ENCODE measurements around the gene TBL3.

TBL3 gene

GRCh38 chr16:1982991-1983543 is 11.2 kb downstream of the TBL3 start:
- no peak for DNase-seq (ENCODE audit: low spot score)

DNA sequence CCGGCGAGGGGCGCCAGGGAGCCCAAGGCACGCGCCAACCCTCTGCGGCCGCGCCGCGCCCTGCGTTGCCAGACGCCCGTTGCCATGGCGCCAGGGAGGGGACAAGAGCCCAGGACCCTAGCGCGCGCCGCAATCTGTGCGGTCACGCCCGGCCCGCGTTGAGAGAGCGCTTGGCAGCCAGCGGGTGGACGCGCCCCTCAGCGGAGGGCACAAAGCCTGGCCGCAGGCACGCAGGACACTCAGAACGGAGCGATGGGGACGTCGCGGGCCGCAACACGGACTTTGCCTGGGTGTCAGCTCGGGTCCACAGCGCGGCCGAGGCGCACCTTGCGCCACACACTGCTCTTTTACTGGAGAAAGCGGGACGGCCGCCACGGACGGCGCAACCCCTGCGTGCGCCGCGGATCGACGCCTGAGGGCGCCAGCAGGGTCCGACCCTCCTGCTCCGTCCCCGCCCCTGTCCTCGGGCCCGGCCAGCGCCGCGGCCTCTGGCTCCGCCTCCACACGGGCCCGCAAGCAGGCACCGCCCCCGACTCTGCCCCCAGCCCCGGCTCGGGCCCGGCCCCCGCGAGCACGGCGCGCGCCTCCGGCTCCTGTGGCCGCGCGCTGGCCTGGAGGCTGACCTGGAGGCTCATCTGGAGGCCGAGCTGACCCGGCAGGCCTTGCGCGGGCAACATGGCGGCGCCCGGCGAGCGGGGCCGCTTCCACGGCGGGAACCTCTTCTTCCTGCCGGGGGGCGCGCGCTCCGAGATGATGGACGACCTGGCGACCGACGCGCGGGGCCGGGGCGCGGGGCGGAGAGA is 11.9 kb downstream of the TBL3 start, which contains the start of gene GFER:
TSS of gene GFER (plus strand) at position 650 of the 803 bp plus-strand sequence. CDS start at position 676, 26 bp downstream.
- peak; percentile 95 for DNase-seq (ENCODE audit: low spot score)

DNA sequence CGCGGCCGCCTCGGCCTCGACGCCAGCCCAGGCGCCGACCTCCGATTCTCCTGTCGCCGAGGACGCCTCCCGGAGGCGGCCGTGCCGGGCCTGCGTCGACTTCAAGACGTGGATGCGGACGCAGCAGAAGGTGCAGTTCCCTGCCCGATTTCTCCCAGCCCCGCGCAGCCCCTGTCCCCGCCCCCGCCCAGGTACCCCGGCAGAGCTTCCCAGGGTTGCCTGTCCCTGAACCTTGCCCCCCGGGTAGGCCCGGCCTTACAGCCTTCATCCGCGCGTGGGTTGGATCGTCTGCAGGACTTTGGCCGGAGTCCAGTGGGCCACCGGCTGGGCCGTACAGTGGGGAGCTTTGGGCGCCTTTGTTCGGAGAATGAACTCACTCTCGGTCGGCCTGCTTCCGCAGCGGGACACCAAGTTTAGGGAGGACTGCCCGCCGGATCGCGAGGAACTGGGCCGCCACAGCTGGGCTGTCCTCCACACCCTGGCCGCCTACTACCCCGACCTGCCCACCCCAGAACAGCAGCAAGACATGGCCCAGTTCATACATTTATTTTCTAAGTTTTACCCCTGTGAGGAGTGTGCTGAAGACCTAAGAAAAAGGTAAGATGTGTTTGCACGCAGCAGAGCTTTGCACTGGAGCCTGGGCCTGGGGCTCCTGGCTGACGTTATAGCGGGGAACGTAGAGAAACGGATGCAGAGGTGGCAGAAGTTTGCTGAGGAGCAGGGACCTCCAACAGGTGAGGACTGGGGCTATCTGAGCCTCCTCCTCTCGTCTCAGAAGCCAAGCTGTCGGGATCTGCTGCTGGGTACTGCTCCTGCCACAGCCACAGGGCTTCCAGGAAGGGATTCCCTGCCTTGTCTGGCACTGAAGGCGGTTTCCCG is 12.7 kb downstream of the TBL3 start:
- no peak for DNase-seq (ENCODE audit: low spot score)

DNA sequence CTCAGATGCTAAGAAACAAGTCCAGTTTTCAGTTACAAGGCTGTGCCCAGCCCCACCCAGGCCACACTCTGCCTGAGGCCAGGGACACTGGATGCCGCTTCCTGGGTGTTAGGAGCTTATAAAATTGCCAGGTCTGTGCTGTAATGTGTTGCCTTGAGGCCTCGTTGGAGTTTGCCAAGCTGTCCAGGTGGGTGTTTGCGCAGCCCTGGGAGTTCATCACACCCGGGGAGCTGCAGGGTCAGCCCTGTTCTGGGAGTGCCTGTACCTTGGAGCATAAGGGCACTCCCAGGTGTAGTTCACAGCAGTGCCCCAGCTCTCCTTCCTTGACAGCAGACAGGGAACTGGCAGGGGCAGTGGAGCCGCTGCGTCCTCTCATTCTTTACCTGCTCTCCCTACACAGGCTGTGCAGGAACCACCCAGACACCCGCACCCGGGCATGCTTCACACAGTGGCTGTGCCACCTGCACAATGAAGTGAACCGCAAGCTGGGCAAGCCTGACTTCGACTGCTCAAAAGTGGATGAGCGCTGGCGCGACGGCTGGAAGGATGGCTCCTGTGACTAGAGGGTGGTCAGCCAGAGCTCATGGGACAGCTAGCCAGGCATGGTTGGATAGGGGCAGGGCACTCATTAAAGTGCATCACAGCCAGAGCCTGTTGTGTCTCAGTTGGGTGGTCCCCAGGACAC is 13.8 kb downstream of the TBL3 start:
- no peak for DNase-seq (ENCODE audit: low spot score)

DNA sequence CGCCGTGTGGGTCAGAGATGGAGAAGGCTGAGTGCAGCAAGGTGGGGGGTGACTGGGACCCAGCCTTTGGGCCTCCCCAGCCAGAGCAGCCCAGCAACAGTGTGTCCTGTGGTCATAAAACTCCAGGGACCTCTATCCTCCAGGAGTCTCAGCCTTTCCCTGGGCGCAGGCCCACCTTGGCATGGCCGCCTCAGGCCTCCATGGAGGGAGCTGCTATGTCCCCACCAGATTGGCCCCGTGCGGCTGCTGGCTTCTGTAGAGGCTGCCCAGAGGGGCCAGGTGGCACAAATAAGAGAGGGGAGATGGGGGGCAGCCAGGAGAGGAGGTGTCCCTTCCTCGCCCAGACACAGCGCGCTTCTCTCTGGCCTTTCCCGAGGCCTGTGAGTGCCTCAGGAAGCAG is 15.3 kb downstream of the TBL3 start:
- DNase-seq (ENCODE audit: low spot score): no peak

- no peak for DNase-seq (ENCODE audit: low spot score)
Measured at GRCh38 chr16:1989209-1990100, 17.6 kb downstream of the TBL3 start, which contains the start of gene SYNGR3. Gene SYNGR3, plus strand, starts transcription at chr16:1989970. Its CDS starts 133 bp downstream, at chr16:1990103.

DNA sequence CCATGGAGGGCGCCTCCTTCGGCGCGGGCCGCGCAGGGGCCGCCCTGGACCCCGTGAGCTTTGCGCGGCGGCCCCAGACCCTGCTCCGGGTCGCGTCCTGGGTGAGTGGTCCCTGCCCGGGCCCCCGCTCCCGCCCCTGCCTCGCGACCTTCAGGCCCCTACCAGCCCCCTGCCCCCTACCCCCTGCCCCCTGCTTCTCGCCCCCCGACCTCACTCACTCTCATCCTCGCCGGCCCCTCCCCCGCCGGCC is 18.2 kb downstream of the TBL3 start:
- no peak for DNase-seq (ENCODE audit: low spot score)

DNA sequence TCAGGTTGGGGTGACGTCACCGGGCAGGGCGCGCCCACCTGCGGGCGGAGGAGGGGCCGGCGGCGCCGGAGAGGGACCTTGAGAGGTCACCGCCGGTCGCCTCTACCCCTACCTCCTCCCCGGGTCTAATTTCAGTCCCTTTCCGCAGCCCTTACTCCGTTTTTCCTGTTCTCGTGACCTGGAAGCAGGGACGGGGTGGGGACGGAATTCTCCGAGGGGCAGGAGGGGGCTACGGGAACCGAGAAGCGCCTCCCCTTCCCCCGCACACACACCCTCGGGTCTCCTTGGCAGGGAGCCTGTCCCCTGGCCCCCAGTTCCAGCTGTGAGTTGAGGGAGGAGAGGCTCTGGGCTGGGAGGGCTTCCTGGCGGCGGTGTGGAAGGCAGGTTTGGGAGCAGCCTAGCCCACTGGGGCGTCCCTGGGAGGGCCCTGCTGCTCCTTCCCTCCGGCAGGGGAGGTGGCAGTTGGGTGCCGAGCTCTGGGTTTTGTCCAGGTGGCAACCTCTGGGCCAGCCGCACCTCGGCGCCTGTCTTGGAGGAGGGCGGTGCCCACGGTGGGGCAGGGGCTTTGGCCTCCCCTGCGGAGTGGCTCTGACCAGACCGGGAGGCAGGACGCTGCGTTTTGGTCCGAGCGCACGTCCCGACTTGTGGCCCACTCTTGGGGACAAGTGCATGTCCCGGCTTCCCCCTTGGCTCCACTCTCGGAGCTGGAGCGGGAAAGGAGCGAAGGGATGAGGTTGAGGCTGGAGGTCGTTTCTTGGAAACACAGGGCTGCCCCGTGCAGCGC is 18.7 kb downstream of the TBL3 start:
- peak; percentile 41 for DNase-seq (ENCODE audit: low spot score)

- no peak for DNase-seq (ENCODE audit: low spot score)
Measured at GRCh38 chr16:1991135-1991551, 19.3 kb downstream of the TBL3 start.

- DNase-seq (ENCODE audit: low spot score): no peak
Measured at GRCh38 chr16:1991588-1991947, 19.7 kb downstream of the TBL3 start.

- DNase-seq (ENCODE audit: low spot score): peak; percentile 57
Measured at GRCh38 chr16:1991948-1992703, 20.3 kb downstream of the TBL3 start.

GRCh38 chr16:1992704-1993317 is 21.0 kb downstream of the TBL3 start:
- DNase-seq (ENCODE audit: low spot score): no peak

GRCh38 chr16:1993731-1994131 is 21.9 kb downstream of the TBL3 start:
- DNase-seq (ENCODE audit: low spot score): no peak

DNA sequence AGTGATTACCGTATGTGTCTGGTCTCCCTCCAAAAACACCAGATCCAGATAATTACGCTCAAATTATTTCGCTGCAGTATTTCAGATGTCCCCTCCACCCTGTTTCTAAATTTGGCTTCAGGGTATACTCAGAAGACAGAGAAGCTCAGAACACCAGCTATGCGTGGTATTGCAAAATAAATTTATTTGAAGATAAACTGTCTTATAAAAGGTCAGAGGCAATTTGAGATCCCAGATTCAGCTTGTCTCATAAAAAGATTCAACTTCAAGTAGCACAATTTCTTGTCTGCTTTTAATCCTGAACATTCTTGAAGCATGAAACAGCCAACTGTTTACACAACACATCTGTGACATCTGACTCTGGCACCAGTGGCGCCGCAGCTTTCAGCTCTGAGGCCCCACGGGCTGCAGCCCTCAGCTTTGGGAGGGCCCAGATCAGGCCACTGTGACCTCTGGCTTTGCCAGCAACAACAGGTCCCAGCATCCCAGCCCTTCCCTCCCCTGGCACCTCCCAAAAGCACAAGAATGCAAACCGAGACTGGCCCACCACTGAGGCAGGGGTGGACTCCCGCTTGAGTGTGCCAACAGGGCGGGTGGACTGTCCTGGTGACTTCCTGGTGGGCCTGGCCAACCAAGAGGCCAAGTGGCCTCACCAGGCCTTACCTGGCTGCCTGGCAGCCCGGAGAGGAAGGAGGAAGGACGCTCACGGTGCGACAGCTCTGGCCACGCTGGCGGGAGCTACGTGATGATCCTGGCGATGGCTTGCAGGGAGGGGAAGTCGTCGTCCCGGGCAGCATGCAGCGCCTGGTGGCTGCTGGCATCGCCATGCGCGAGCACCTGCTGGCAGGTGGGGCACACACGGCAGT is 25.9 kb downstream of the TBL3 start:
- no peak for DNase-seq (ENCODE audit: low spot score)

- DNase-seq (ENCODE audit: low spot score): no peak
Measured at GRCh38 chr16:1998360-1998835, 26.5 kb downstream of the TBL3 start.

GRCh38 chr16:1998852-1999801 is 27.3 kb downstream of the TBL3 start:
- DNase-seq (ENCODE audit: low spot score): no peak

Measured in LoVo (cell line).